HAP-1 (cell line): ENCODE results near the gene AGAP2.

Experiments used
- DNase-seq, 2 experiments: peaks; one replicate each; pipeline ENCODE4 v3.0.0-alpha.2; 2016 to 2020; ENCODE audit warnings: low spot score in 2 of 2
- H3K27me3 ChIP-seq: fragments of 250-450 bp; sonication (Bioruptor Pico); 2 replicates; pipeline ENCODE4 v1.5.1; 2020; ENCODE audit warnings: low read depth, mild to moderate bottlenecking, moderate library complexity
- H3K36me3 ChIP-seq: fragments of 250-450 bp; sonication (Bioruptor Pico); replicated peaks from 2 replicates; pipeline ENCODE4 v1.5.1; 2020; ENCODE audit warnings: mild to moderate bottlenecking
- H3K4me1 ChIP-seq: fragments of 250-450 bp; sonication (Bioruptor Pico); 2 replicates; pipeline ENCODE4 v1.5.1; 2020; ENCODE audit warnings: mild to moderate bottlenecking
- H3K4me3 ChIP-seq: fragments of 250-450 bp; sonication (Bioruptor Pico); 2 replicates; pipeline ENCODE4 v1.5.1; 2020; ENCODE audit warnings: mild to moderate bottlenecking, moderate library complexity
- H3K9me3 ChIP-seq: fragments of 250-450 bp; sonication (Bioruptor Pico); 2 replicates; pipeline ENCODE4 v1.5.1; 2020; ENCODE audit warnings: mild to moderate bottlenecking, moderate library complexity
- in situ Hi-C: fragments of 300-500 bp; cut with MboI; formaldehyde crosslinking; loops from 3 replicates; pipeline ENCODE4 v1.14.3; 2020; ENCODE audit warnings: low sequenced_read_pairs, inconsistent platforms, mixed read lengths

The AGAP2 gene

DNA sequence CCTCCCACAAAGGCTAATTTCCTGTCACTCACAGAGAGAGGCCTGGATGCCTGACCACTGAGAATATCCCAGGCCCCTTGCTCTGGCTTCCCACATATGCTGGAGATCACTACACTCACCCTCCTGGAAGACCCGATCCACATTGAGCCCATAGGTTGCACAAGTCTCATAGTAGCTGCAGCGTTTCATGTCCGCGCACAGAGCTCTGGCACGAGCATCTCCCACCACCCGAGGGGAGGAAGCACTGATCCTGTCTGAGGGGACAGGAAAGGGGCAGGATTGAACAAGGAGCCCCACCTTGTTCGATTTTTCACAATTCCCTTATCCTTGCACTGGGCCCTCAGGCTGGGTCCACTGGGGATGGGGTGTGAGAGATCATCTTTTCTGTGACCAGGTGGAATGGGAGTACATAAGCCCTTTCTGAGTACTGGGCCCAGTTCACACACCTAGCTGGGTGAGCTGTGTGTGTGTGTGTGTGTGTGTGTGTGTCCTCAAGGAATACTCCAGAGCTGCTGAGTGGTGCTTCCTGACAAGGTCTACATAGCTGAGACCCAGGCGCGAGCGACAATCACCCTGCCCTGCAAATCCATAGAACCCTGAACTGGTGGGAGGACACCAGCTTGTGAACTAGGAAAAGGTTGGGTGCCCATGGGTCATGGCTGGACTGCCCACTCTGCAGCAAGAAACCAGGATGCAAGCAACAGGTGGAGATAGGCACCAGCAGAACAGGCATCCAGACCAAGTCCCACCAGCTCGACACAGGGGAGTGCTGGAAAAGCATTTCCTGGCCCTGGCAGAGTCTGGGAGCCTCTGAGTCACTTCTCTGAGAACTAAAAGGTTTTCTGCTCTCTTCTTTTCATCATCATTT, 5.6 kb downstream of the AGAP2 start:
- H3K9me3 ChIP-seq = no peaks in the 10 kb centered on the region
- H3K27me3 ChIP-seq = peaks cover 3% of the 10 kb centered on the region; the same call in 1 of the 2 replicates
- no peaks in the 10 kb centered on the region for H3K36me3 ChIP-seq
- no peak for DNase-seq
- no peak overlapping the region for H3K4me3 ChIP-seq
- H3K4me1 ChIP-seq = no peaks in the 10 kb centered on the region
- in situ Hi-C loops = no loop called here

DNA sequence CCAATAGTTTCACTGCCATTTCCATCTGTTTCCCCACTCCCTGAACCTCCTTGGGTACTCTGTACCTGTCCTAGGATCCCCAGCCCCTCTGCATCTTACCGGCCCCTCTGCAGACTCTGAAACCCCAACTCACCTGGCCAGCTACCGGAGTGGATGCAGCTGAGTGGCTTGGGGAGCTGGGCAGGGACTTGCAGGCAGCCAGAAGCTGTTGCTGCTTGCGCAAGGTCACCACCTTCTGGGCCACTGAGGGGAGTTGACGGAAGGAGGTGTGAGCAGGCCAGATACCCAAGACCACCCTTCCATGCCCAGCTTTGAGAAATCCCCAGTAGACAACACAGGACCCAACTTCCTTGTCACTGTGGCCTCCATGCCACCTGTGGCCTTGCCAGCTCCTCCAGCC, 6.3 kb downstream of the AGAP2 start:
- Histone ChIP-seq H3K27me3 (peaks cover 3% of the 10 kb centered on the region; the same call in 1 of the 2 replicates), H3K4me1 (no peaks in the 10 kb centered on the region), H3K4me3 (no peak overlapping the region), H3K9me3 (no peaks in the 10 kb centered on the region), H3K36me3 (no peaks in the 10 kb centered on the region)
- in situ Hi-C loops = no loop called here
- DNase-seq = no peak

DNA sequence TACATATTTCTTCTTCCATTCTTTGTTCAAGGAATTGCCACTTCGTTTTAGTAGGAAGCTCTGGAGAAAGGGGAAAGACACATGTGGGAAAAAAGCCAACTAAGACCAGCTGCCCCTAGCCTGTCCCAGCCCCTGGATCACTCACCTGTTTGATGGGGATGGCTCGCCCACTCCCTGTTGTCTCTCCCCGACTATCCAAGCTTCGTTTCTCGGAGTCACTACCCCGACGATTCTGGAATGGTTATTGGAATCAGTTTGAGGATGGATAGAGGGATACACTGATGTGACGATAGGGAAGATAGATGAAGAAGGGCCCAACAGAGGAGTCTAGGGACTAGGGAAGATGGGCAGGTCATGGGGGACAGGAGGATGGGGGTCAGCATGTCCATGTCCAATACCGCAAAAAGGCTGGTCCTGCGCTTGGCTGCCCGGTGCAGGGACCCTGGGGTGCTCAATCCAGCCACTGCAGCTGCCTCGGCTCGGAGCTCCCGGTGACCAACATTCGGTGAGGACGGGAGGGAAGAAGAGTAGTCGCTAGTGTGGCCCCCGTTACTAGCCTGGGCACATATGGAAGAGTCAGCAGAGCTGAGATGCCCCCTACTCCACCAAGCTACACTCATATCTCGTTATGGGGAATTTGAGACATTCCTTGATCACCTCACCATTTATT, 7.0 kb downstream of the AGAP2 start:
- Histone ChIP-seq H3K4me1 (no peaks in the 10 kb centered on the region), H3K27me3 (peaks cover 3% of the 10 kb centered on the region; the same call in 1 of the 2 replicates), H3K4me3 (no peak overlapping the region), H3K36me3 (no peaks in the 10 kb centered on the region), H3K9me3 (no peaks in the 10 kb centered on the region)
- in situ Hi-C loops = no loop called here
- no peak for DNase-seq

DNA sequence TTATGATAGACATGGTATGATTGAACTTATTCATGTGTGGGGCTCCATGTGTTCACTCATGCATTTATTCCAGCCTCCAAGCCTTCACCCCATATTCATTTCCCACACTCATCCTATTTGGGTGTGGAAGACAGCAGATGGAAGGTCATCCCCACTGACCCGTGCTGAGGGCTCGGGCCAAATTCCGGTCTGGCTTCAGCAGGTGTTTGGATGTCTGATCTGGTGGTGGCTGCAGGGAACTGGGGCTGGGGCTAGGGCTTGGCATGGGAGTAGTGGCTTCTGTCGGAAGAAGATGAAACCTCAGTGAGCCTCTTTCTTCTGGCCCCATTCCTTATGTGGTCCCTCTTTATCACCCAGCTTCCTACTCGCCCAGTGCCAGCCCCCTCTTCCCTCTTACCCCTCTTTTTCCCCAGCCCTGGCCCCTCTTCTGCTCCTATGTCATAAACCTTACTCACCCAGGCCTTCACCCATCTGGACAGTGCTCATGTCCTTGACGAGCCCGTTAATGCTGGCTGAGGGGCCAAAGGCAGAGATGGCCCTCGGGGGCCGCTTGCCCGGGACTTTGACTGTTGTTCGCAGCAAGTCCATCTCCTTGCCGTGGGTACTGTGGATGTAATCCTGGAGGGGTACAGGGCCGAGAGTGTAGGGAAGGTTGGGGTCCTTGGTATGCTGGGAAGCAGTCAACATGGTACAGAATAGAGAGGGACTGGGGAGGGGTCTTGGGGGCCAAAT, 8.0 kb downstream of the AGAP2 start:
- no peak for DNase-seq
- H3K36me3 ChIP-seq = no peaks in the 10 kb centered on the region
- no peaks in the 10 kb centered on the region for H3K9me3 ChIP-seq
- H3K4me1 ChIP-seq = no peaks in the 10 kb centered on the region
- H3K4me3 ChIP-seq = no peak overlapping the region
- in situ Hi-C loops = no loop called here
- no peaks in the 10 kb centered on the region; the same call in 1 of the 2 replicates for H3K27me3 ChIP-seq

DNA sequence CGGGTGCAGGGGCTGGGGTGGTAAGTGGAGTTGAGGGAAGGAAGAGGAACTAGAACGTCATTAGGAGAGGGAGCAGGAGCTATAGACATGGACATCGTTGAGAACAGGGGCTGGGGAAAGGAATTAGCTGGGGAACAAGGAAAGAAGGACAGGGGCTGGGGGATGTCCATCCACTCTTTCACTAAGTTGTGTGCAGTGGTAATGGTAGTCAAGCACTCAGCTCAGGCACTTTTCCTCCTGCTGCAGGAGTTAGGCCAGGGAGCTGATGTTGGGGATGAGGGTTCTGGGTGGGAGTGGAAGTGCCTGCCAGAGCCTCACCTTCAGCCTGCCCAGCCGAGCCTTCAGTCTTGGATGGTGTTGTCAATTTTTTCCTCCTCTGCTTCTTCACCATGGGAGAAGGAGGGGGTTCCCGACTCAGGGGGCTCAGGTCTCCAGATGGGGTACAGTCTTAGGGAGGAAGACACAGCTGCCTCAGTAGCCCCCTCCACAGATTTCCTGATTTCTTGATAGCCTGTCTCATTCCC, 9.2 kb downstream of the AGAP2 start:
- DNase-seq = no peak
- H3K4me3 ChIP-seq = no peak overlapping the region
- no peaks in the 10 kb centered on the region; the same call in 1 of the 2 replicates for H3K27me3 ChIP-seq
- H3K9me3 ChIP-seq = no peaks in the 10 kb centered on the region
- no peaks in the 10 kb centered on the region for H3K4me1 ChIP-seq
- no peaks in the 10 kb centered on the region for H3K36me3 ChIP-seq
- in situ Hi-C loops = no loop called here

DNA sequence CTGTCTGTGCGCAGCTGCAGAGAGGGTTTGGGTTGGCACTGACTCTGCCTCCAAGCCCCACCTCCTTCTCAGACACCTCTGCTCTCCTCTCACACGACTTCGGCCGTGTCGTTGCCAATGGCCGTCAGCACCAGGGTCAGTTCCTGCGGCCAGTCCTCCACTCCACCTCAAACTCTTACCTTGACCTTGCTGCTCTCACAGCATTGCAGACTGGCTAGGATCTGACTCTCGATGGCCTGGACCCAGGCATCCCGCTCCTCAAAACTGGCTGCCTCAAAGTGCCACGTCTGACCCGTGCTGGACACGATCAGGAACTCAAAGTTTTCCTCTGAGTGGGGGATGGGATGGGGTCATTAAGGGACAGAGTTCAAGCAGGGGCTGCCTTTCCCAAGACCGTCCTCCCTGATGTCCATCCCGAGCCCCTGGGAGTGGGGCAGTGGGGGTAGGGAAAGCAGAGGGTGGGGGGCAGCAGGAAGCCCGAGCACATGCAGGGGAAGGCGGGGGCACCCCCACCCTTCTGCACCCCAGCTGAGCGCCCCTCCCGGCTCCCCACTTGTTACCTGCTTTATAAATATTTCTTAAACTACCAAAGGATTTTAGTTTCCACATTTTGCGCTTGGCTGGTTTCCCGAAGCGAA, 10.7 kb downstream of the AGAP2 start:
- no peak for DNase-seq
- Histone ChIP-seq H3K4me1 (no peaks in the 10 kb centered on the region), H3K27me3 (no peaks in the 10 kb centered on the region; the same call in 1 of the 2 replicates), H3K4me3 (no peak overlapping the region), H3K9me3 (no peaks in the 10 kb centered on the region), H3K36me3 (no peaks in the 10 kb centered on the region)
- in situ Hi-C loops = no loop called here

DNA sequence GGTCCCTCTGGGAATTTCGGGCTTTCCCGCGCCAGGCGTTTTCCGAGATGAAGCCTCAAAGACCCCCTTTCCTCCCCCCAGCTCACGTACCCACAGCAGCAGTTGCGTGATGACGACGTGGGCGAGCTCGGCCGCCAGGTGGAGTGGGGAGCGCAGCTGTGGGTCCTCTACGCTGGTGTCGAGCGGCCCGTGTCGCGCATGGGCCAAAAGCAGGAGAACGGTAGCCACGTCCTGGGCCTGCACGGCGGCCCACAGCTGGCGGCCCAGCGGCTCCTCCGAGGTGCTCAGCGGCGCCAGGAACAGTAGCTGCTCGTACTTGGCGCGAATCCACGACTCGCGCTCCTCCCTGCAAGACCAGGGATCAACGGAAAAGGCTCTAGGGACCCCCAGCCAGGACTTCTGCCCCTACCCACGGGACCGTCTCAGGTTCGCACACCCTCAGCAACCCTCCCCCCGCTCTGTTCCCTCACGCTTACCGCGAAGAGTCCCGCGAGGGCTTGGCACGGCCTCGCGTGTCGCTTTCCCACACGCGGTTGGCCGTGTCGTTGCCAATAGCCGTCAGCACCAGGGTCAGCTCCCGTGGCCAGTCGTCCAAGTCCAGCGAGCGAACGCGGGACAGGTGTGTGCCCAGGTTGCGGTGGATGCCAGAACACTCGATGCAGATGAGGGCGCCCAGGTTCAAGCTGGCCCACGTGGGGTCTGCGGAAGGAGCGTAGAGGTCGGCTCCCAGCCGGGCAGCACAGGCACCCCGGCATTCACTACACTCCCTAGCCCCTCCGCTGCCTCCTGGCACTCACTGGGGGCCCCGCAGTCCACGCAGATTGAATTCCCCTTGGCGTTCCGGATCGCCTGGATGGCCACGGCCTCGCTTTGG, 11.4 kb downstream of the AGAP2 start:
- no peaks in the 10 kb centered on the region for H3K36me3 ChIP-seq
- H3K9me3 ChIP-seq = no peaks in the 10 kb centered on the region
- no peaks in the 10 kb centered on the region; the same call in 1 of the 2 replicates for H3K27me3 ChIP-seq
- H3K4me3 ChIP-seq = no peak overlapping the region
- no peaks in the 10 kb centered on the region for H3K4me1 ChIP-seq
- DNase-seq = no peak
- in situ Hi-C loops = no loop called here

DNA sequence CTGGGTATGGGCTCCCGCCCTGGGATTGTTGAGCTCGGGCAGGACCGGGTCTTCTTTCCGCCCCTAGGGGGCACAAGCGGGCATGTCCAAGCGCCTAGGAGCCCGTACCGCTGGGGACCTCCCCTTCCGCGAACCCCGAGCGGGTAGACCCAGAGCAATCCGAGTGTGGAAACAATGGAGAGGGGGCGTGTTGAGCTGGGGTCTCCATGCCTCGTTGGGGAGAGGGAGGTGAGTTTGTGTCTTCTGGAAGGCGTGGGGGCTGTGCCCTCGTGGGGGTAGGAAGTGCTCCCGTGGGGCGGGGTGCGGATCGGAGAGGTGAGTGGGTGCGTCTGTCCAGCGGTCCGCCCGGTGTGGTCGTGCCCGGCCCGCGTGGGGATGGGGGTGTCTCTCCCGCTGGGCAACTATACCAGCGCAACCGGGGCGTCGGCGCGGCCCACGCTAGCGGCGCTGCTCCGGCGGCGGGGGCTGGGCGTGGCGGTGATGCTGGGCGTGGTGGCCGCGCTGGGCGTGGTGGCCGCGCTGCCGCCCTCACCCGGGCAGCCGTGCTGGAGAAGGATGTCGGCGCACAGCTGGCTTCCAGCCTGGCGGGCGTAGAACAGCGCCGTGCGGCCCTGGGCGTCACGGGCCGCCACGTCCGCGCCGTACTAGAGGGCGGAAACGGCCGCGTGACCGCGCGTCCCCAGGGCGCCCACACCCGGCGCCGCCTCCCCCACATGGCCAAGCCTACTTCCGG, 12.2 kb downstream of the AGAP2 start:
- Histone ChIP-seq H3K9me3 (no peaks in the 10 kb centered on the region), H3K4me1 (no peaks in the 10 kb centered on the region), H3K4me3 (no peak overlapping the region), H3K36me3 (no peaks in the 10 kb centered on the region), H3K27me3 (no peaks in the 10 kb centered on the region)
- DNase-seq = no peak
- in situ Hi-C loops = no loop called here

DNA sequence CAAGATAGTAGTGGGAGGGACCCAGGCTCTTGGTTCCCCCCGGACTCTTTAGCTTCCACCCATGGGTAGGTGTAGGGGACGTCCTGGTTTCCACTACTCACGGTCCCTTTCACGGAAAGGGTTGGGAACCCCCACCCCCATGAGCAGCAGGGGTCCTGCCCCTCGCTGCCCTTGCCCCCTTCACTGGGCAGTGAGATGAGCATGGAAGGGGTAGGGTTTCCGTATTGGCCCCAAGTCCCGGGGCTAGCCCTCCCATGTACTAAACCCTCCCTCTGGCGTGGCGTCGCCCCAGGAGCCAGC, 12.7 kb downstream of the AGAP2 start:
- in situ Hi-C loops = no loop called here
- Histone ChIP-seq H3K27me3 (no peaks in the 10 kb centered on the region), H3K9me3 (no peaks in the 10 kb centered on the region)

DNA sequence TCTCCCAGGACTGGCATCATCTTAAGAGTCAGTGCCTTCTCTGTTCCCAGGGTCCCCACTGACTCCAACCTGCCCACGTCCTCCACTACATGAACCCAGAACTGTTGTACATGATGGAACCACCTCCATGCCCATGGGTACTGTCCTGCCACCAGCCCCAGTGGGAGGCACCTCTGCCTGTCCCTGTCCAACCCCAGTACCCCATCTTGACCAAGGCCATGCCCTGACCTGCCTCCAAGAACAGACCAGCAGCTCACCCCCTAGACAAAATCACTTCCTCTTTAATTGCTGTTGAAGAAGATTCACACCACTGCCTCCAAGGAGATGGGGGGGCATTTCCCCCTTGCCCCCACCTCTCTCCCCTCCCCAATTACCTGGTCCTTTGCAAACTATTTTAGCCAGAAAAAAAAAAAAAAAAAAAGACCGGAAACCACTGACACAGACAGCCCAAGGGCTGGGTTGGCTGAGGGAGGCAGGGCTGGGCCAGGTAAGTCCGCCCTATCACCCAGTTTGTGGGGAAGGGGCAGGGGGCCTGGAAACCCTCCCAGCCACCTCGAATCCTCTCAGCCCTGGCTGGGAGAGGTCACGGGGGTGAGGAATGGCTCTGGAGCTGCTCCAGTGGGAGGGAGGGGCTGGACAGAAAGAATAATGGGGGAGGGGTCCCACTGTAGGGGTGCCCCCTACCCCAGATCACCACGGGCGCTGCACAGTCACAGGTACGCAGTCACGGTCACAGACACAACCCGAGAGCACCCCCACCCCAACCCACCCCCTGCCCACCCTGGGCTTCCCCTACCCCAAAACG, 13.4 kb downstream of the AGAP2 start:
- Histone ChIP-seq H3K36me3 (no peaks in the 10 kb centered on the region), H3K4me1 (no peaks in the 10 kb centered on the region), H3K9me3 (no peaks in the 10 kb centered on the region), H3K27me3 (no peaks in the 10 kb centered on the region), H3K4me3 (no peak overlapping the region)
- in situ Hi-C loops = no loop called here
- no peak for DNase-seq

More for the DNA sequence above, 12.7 kb downstream of the AGAP2 start:
- H3K36me3 ChIP-seq = no peaks in the 10 kb centered on the region
- DNase-seq = no peak
- H3K4me1 ChIP-seq = no peaks in the 10 kb centered on the region
- H3K4me3 ChIP-seq = no peak overlapping the region

DNA sequence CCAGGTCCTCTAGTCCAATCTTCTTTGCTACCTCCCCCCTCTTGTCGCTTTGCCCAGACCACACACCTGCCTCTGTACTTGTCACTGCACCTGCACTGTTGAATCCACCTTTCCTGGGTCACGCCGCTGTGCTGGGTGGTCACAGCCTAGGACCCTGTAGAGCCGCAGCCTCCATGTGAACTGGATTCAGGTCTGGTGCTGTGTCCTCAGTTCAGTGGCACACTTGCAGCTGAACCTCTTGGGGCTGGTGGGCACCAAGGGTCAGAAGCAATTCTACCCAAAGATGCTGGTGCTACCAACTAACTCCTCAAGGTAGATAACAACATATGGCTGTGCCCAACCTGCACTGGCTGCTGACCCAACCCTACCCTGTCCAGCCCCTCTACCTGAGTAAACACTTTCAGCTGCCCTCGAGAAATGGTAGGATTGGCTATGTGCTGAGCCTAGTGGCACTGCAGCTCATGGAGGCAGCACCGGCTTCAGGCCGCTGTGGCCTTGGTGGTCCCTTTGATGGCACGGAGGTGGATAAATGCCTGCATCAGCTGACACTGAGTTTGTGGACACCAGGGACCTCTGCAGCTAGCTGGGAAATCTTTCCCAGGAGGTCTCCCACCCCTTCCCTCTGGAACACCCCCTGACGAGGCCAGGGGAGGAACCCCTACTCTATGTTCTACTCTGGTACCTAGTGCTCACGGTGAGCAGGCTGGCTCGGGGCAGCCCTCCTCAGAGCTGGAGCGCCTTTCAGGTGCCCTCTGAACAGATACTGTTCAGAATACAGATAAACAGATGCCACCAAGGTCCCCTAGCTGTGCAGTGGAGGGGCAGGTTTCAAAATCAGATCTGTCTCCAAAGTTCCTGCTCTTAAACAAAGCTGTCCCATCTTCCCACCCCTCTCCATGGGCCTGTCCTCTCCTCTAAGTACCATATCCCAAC, 14.3 kb downstream of the AGAP2 start:
- Histone ChIP-seq H3K27me3 (no peaks in the 10 kb centered on the region), H3K36me3 (peaks cover under 1% of the 10 kb centered on the region; the same call in 1 of the 2 replicates), H3K4me3 (no peak overlapping the region), H3K4me1 (no peaks in the 10 kb centered on the region), H3K9me3 (no peaks in the 10 kb centered on the region)
- in situ Hi-C loops = no loop called here
- DNase-seq = no peak
